Lower leg skin (tissue), 3 donors: ENCODE results near the gene CBFA2T3.

Experiments used
- POLR2A ChIP-seq, 2 donors: fragments of 450-650 bp; IDR thresholded peaks; one replicate each; pipeline ENCODE4 v1.6.1; 2016 to 2017; ENCODE audit warnings: antibody characterized with exemption in 2 of 2, mild to moderate bottlenecking in 1 of 2, moderate library complexity in 1 of 2
- TF ChIP-seq, protein P1 (sequence below), 3 donors: fragments of 450-650 bp; IDR thresholded peaks; one replicate each; pipeline ENCODE4 v1.5.1; 2016; ENCODE audit warnings: antibody characterized with exemption in 3 of 3, mild to moderate bottlenecking in 3 of 3, moderate library complexity in 2 of 3

DNA sequence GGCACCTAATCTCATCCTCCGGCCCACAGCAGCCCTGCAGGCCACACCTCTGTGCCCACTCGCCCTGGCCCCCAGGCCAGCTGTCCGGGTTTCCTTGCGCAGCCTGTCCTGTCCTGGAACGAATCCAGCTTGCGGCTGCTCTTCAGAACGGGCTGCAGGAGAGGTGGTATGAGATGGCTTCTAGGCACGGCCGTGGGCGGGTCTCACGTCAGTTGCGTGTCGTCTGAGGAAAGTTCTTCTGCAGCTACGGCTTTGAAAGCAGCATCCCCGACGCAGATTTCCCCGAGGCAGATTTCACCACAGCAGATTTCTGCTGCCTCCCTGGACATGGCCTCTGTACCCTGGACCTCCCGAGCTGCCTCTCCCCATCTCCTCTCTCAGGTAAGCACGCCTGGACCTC lies 138.4 kb downstream of the CBFA2T3 start:
- TF ChIP-seq, protein P1, sequence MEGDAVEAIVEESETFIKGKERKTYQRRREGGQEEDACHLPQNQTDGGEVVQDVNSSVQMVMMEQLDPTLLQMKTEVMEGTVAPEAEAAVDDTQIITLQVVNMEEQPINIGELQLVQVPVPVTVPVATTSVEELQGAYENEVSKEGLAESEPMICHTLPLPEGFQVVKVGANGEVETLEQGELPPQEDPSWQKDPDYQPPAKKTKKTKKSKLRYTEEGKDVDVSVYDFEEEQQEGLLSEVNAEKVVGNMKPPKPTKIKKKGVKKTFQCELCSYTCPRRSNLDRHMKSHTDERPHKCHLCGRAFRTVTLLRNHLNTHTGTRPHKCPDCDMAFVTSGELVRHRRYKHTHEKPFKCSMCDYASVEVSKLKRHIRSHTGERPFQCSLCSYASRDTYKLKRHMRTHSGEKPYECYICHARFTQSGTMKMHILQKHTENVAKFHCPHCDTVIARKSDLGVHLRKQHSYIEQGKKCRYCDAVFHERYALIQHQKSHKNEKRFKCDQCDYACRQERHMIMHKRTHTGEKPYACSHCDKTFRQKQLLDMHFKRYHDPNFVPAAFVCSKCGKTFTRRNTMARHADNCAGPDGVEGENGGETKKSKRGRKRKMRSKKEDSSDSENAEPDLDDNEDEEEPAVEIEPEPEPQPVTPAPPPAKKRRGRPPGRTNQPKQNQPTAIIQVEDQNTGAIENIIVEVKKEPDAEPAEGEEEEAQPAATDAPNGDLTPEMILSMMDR (IDR thresholded peaks at IDR 0.05), result no peak
- TF ChIP-seq POLR2A (IDR thresholded peaks at IDR 0.05), result no peak
